Parietal lobe (tissue), 2 donors: Measurements from ENCODE around the gene TCP11L1. TPM values are rescaled to one million over a fixed set of nuclear protein-coding genes. Genes with fewer than 3 reads are reported as not detected.

Source experiments
- small RNA-seq: library from RNA; depleted of rRNA; stranded (forward); fragments of <200 nt; gene quantifications from one replicate; pipeline ENCODE3, GENCODE V24; 2014; ENCODE audit warnings: low replicate concordance
- total RNA-seq: library from RNA; depleted of rRNA; stranded (reverse); fragments of >200 nt; gene quantifications from one replicate; pipeline ENCODE4 v1.2.3, GENCODE V29; 2014

Gene TCP11L1, protein sequence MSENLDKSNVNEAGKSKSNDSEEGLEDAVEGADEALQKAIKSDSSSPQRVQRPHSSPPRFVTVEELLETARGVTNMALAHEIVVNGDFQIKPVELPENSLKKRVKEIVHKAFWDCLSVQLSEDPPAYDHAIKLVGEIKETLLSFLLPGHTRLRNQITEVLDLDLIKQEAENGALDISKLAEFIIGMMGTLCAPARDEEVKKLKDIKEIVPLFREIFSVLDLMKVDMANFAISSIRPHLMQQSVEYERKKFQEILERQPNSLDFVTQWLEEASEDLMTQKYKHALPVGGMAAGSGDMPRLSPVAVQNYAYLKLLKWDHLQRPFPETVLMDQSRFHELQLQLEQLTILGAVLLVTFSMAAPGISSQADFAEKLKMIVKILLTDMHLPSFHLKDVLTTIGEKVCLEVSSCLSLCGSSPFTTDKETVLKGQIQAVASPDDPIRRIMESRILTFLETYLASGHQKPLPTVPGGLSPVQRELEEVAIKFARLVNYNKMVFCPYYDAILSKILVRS
- 73.2 TPM for total RNA-seq

DNA sequence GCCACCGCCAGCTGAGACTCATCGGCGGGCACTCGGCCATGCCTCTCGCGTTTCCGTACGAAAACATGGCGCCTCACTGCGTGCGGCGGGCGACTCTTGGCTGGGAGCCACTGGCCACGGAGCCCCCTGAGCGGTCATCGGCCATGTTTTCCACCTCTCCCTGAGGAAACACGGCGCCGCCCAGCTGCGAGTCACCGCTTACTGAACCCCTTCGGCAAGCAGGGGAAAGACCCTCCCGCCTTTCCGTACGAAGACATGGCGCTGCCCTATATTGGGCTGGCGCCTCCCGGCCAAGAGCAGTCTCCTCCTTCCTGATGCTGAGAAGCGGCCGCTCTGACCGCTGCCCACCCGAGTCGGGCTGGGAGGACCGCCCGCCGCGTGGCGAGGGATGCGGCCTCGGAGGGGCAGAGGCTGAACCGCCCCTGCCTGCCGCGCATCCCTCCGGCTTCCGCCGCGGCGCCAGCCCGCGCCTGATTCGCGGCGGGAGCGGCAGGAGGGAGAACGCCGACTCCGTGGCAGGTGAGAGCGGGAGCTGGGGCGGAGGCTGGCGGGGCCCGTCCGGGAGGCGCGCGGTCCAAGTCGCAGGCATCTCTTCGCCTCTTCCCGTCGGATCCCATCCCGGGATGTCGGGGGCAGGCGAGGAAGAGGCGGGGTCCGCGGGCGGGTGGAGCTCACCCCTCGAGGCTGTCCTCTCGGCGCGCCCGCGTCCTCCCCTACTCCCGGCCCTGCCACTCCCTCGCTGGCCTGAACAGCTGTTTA is at the start of gene TCP11L1:
Gene TCP11L1, plus strand, starts transcription at position 299 of the 759 bp plus-strand sequence. CDS start 4,202 bp downstream, outside the sequence.

DNA sequence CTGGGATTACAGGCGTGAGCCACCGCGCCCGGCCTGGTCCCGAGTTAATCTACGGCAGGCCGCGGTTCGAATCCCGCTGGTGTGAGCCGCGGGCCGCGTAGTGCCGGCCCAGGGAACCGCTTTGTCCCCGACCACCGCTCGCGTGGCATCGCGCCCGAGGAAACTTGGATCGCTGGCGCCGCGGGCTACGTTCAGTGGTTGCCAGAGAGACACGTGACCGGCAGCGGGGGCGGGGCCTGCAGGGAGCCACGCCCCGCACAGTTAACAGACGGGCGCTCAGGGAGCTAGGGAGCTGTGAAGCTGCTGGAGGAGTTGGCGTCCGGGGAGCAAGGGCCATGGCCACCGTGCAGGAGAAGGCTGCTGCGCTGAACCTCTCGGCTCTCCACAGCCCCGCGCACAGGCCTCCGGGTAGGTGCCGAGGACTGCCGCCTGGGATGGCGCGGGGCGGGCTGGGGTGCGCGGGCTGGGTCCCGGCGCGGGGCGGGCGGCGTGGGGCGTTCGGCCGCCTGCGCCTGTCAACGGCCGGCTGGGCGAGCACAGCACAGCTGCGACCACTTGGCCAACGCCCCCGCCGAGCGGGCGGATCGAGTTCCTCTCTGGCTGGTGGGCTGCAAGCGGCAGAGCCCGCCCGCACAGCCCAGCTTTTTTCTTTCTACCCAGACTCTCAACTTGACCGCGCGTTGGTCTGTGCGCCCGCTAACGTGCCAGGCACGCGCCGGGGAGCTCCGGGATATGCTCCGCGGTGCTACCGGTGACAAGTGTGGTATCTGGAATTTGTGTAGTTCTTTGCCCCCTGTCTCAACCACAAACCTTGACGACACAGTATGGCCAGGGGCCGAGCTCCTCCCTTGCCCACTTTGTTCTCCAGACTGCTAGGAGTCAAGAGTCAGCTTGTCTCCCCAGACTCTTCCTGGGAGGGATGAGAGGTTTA is 23.5 kb upstream of the TCP11L1 start, which contains the start of gene DEPDC7:
Gene DEPDC7, plus strand, starts transcription at position 258 of the 931 bp plus-strand sequence. Its CDS starts 78 bp downstream, at position 336.

Small RNA genes within 50 kb of the gene (small RNA-seq; reads per million reads assigned to genes)
- not detected for gene RF00019

Other genes with a start within 250 kb of the TCP11L1 start
- not detected for gene CCDC73, start 244.9 kb upstream of the TCP11L1 start, total RNA-seq
- under 0.01 TPM for gene PRRG4, start 209.6 kb upstream of the TCP11L1 start, total RNA-seq
- 100 TPM for gene QSER1, start 146.8 kb upstream of the TCP11L1 start, total RNA-seq
- 4.7 TPM for gene DEPDC7, start 23.7 kb upstream of the TCP11L1 start, total RNA-seq
- 86.1 TPM for gene CSTF3, start 121.9 kb downstream of the TCP11L1 start, total RNA-seq
- gene HIPK3, start 217.8 kb downstream of the TCP11L1 start, total RNA-seq, result 152 TPM